Activated CD4-positive, alpha-beta T cell treated with anti-CD3 and anti-CD28 coated beads for 48 hours (primary cell): ENCODE results near the gene SEPTIN5.
"Not testable (repeated sequence)": the region's sequence is repeated elsewhere in the genome, so short reads cannot be mapped to it uniquely, and the experiment has no call there.

ENCODE experiments used
- DNase-seq: peaks from one replicate; pipeline ENCODE4 v3.0.0-alpha.2; 2020

Gene SEPTIN5

DNA sequence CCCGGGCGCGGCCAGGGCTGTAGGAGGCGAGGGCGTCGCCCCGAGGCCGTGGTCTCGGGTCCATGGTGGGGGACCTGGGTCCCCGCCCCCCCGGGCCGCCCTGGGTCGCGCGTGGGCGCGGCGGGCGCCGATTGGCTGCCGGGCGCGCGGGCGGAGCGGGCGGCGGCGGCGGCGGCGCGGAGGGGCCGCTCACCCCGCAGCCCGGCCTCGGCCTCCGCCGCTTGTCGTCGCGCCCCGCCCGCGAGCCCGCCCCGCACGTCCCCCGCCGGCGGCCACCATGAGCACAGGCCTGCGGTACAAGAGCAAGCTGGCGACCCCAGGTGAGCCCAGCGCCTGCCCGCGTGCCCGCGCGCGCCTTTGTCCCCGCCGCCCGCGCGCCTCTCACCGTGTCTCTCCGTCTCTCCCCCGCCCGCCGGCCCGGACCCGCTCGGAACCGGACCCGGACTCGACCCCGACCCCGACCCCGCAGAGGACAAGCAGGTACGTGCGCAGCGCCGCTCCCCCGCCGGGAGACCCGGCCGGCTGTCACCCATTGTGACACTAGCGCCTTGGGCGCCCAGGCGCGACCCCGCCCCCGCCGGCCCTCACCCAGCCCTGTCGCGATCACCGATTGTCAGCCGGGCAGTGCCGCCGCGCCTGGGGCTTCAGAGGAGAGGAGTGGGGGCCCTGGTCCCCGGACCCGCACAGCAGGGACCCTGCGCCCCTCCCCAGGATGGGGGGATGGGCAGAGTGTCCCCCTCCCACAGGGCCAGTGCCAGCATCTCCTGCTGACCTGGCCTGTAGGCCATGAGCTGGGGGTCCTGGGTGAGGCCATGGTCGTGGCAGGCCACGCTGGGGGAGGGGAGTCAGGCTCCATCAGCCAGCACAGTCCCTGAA, at the start of gene SEPTIN5:
TSS of gene SEPTIN5 (plus strand) at position 192 of the 876 bp plus-strand sequence. CDS start at position 278, 86 bp downstream.
- DNase-seq = no peak

- no peak for DNase-seq
Observed at GRCh38 chr22:19664951-19665783, 49.1 kb upstream of the SEPTIN5 start.

DNA sequence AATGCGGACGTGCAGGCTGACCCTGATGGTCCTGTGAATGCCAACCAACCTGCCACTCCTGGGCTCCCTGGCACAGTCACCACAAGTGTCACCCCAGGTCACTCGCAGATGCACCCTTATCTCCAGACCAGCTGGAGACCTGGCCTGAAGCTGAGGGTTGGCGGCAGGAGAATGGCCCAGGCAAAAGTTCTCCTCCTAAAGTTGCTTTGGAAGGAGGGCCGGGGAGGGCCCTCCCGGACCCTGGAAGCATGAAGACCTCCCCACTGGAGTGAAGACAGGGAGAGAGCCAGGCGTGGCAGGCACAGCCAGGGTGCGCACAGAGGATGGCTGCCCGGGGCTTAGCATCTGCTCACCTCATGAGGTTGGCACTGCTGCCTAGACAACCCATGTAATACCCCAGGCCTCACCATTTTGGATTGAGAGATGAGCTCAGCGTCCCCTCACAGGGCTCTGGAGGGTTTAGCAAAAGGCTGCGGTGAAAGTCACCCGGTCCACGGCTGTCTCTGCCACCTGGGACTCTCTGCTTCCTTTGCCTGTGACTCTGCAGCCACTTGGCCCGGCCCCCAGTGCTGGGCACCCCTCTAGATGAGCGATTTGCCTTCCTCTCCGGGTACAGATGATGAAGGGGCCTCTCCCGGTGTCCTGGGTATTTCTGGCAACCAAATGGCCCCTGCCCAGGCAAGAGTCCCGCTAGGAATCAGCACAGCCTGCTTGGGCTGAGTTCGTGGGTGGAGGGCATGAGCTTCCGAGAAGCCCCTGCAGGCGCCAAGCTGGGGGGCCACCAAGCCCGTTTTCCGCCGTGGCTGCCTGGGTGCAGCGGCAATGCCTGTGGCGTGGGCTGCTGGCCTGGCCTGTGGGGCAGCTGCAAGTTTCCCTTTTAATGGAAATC, 48.3 kb upstream of the SEPTIN5 start:
- DNase-seq = no peak

DNA sequence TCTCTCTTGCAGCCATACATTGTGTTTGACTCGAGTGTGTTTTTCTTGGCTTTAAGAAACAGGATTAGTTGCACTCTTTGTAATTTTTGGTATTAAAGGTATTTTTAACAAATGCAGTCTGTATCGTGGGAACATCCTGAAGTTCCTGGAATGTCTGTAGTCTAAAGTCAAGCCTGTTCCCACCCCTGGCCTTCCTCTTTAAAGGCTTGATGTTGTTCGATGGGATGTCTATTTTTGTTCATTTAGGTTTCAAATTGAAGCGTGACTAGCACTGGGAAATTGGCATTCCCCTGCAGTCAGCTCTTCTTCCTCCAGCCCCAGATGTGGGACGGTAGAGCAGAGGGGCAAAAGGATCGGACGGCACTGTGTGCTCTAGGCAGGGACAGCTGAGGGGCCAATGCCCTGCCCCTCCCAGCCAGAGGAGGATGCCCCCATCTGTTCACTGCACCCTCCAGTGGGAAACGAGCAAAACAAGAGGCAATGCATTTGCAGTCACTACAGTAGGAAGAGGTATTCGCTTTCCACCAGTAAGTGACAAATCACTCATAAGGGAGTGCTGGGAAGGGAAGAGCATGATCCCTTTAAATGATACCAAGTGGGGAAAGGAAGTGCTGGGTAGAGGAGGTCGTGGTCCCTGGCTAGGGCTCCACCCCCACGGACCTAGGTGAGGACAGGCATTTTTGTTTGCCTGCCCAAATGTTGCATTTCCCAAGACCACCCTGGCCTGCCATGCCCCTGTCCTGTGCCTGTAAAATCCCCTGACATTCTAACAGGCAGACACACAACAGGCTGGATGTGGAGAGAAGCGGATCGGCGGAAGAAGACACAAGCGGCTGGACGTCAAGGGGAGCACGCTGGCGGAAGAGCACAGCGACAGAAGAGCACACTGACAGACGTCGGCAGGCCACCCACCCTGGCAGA, 47.4 kb upstream of the SEPTIN5 start:
- DNase-seq = no peak

- DNase-seq = no peak
Observed at GRCh38 chr22:19667872-19668740, 46.2 kb upstream of the SEPTIN5 start.

DNA sequence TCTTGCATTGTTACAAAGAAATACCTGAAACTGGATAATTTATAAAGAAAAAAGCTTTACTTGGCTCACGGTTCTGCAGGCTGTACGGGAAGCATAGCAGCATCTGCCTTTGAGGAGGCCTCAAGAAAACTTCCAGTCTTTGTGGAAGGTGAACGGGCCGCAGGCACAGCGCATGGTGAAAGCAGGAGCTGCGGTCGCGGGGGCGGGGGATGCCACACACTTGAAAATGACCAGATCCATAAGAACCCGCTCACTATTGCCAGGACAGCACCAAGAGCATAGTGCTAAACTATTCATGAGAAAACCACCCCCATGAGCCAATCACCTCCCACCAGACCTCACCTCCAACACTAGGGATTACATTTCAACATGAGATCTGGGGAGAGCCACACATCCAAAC, 45.6 kb upstream of the SEPTIN5 start:
- no peak for DNase-seq

DNA sequence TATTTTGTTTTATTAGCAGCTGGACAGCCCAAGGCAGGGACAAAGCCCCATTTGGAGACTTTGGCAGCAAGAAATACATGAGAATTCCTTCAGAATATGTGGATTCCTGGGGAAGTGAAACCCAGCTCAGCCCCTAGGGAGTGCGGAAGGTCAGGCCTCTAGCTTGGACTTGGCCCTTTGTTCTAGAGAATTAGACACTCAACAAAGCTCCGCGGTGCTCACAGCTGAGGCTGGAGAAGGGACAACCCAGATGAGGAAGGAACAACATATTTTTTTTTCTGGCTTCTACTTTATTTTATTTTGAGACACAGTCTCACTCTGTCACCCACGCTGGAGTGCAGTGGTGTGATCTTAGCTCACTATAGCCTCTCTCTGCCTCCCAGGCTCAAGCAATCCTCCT, 44.7 kb upstream of the SEPTIN5 start:
- no peak for DNase-seq

DNA sequence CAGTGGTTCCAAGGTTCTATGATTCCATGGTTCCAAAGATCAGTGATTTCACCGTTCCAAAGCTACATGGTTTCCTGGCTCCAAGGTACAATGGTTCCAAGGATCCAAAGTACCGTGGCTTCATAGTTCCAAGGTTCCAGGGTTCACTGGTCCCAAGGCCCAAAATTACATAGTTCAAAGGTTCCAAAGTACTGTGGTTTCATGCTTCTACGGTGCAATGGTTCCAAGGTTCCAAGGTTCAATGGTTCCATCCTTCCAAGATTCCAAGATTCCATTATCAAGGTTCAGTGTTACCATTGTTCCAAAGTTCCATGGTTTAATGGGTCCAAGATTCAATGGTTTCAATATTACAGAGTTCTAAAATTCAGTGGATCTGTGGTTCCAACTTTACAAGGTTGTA, 43.0 kb upstream of the SEPTIN5 start:
- DNase-seq = no peak

- DNase-seq = no peak
Observed at GRCh38 chr22:19672054-19672776, 42.1 kb upstream of the SEPTIN5 start.

DNA sequence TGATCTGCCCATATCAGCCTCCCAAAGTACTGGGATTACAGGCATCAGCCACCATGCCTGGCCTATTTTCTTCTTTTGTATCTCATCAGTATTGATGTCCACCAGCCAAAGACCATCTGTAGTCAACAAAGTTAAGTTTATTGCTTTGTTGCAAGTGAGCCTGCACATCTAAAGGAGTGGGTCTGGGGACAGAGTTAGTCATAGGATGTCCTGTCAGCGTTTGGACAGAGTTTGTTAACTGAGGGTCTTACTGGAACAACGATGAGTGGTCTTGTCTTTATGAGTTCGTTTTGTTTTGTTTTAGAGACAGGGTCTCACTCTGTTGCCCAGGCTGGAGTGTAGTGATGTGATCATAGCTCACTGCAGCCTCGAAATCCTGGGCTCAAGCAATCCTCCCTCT, 40.6 kb upstream of the SEPTIN5 start:
- no peak for DNase-seq

GRCh38 chr22:19674129-19674928, 40.0 kb upstream of the SEPTIN5 start:
- no peak for DNase-seq

DNA sequence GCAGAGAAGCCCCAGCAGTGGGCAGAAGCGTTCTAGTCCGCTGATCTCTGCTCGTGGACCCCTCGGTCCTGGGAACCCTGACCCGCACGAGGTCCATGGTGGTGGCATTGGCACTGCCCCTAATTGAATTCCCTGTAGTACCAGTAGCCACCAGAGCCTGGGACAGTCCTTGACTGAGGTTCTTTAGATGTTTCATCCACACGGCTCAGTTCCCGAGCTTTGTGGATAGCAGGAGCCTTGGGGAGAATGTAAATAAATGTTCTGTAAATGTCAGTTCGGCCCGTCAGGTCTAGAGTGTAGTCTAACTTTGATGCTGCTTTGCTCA, 39.4 kb upstream of the SEPTIN5 start:
- no peak for DNase-seq

DNA sequence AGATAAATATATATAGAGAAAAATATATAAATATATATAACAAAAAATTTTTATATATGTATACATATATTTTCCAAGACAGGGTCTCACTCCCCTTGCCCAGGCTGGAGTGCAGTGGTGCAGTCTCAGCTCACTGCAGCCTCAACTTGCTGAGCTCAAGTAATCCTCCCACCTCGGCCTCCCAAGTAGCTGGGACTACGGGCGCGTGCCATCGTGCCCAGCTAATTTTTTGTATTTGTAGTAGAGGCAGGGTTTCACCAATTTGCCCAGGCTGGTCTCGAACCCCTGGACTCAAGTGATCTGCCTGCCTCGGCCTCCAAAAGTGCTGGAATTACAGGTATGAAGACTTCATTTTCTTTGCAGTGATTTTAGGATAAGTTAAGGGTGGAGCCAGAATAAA, 38.9 kb upstream of the SEPTIN5 start:
- DNase-seq = no peak

DNA sequence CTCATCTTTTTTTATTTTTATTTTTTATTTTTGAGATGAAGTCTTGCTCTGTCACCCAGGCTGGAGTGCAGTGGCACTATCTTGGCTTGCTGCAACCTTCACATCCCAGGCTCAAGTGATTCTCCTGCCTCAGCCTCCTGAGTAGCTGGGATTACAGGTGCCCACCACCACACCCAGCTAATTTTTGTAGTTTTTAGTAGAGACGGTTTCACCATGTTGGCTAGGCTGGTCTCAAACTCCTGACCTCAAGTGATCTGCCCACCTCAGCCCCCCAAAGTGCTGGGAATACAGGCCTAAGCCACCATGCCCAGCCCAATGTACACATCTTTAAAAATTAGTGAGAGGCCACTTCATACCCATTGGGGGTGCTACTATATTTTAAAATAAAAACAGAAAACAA, 37.9 kb upstream of the SEPTIN5 start:
- not testable (repeated sequence) for DNase-seq

GRCh38 chr22:19678949-19679521, 35.3 kb upstream of the SEPTIN5 start:
- no peak for DNase-seq

GRCh38 chr22:19679522-19680101, 34.7 kb upstream of the SEPTIN5 start:
- peak; percentile 53 for DNase-seq

- DNase-seq = no peak
Observed at GRCh38 chr22:19680287-19680881, 33.9 kb upstream of the SEPTIN5 start.
